Stimulated activated naive CD8-positive, alpha-beta T cell treated with anti-CD3 and anti-CD28 coated beads, Interleukin-15, Interleukin-2, amounts not matched to agents 100 ng/mL and 50 ng/mL, for 24 hours (primary cell): ENCODE results near the gene INPP5J.

Experiments used
- H3K27ac Mint-ChIP-seq: one replicate; pipeline ENCODE4 v1.8.0; 2021; ENCODE audit warnings: mild to moderate bottlenecking, mixed read lengths
- H3K27me3 Mint-ChIP-seq: one replicate; pipeline ENCODE4 v1.8.0; 2021; ENCODE audit warnings: mixed read lengths
- H3K36me3 Mint-ChIP-seq: one replicate; pipeline ENCODE4 v1.8.0; 2021; ENCODE audit warnings: low read depth, mixed read lengths
- H3K4me1 Mint-ChIP-seq: one replicate; pipeline ENCODE4 v1.8.0; 2021; ENCODE audit warnings: low read depth, mixed read lengths
- H3K4me3 Mint-ChIP-seq: one replicate; pipeline ENCODE4 v1.8.0; 2021; ENCODE audit warnings: mild to moderate bottlenecking, mixed read lengths
- H3K9me3 Mint-ChIP-seq: one replicate; pipeline ENCODE4 v1.8.0; 2021; ENCODE audit warnings: mixed read lengths

INPP5J gene

DNA sequence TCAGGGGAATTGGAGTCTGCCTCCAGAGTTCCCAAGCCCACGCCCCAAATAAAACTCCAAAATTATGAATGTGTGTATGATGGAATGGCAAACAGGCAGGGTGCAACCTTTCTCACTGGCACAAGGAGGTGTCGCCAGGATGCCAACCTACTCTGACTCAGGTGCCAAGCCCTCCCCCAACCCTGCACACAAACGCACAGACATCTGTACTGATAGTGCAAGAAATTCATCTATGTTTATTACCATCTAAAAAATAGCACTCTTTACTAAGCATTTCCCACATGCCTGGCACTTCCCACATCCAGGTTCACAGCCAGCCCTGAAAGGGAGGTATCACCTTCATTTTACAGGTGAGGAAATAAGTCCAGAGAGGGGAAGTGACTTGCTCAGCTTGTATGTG, 16.3 kb downstream of the INPP5J start:
- Mint-ChIP-seq H3K9me3 (no peaks in the 10 kb centered on the region), H3K36me3 (no peaks in the 10 kb centered on the region), H3K27me3 (no peaks in the 10 kb centered on the region), H3K4me1 (no peaks in the 10 kb centered on the region), H3K4me3 (no peak overlapping the region), H3K27ac (no peak overlapping the region)

DNA sequence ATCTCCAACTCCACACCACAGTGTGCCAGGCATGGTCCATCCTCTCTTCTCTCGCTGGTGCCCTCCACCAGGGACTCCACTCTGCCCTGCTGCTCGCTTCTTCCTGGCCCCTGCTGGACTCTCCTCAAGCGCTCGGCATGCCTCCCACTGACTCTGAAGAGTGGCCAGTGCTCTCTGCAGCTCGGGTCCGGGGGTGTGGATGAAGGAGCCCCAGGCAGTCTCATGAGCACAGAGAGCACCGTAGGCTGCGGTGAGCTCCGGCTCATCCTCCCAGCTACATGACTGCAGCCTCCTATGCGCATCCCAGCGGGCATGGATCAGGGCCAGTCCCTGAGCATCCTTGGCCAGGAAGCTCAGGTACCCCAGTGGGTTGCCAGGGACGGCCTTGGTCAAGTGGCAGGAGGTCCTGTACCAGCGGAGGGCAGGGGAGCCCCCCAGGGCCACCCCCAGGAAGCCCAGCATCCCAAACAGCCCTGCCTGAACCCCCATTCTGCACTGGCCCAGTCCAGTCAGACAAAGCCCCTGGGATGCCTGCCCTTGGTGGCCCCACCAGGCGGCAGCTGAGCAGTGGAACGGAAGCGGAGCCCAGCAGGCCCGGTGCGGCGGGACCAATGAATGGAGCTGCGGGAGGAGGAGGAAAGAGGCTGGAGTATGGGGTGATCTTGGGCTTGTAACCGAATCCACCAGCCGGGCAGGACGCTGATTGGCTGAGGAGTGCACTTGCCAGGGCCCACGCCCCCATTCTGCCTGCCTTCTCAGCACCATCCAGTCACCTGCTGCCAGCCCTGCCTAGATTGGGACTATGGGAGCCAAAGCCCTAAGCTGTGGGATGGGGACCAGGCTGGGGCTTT, 17.3 kb downstream of the INPP5J start, which contains the start of gene PLA2G3:
Gene PLA2G3 (minus strand): TSS at position 643 of the 851 bp plus-strand sequence. CDS start 154 bp downstream, at position 489.
- no peak within 1 kb of the TSS for H3K4me3 Mint-ChIP-seq
- H3K36me3 Mint-ChIP-seq = no peaks in the 10 kb centered on the region
- no peaks in the 10 kb centered on the region for H3K27me3 Mint-ChIP-seq
- H3K27ac Mint-ChIP-seq = no peak within 1 kb of the TSS
- H3K9me3 Mint-ChIP-seq = no peaks in the 10 kb centered on the region
- H3K4me1 Mint-ChIP-seq = no peaks in the 10 kb centered on the region

DNA sequence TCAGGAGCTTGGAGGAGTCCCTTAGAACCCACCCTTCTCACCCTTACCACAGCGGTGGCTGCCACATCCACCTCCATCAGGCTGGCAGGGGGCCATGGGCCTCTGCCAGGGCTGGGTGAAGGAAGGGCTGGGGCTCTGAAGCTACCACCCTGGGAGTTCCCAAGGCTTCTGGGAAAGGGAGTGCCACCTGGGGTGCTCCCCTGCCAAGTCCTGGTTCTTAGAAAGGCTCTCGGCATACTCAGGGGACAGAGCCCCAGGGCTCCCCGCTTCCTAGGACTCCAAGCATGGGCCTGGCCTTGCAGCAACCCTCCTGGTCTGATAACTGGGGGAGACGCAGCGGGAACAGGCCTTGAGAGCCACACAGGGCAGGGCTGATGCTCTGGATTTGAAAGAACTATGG, 18.0 kb downstream of the INPP5J start:
- no peaks in the 10 kb centered on the region for H3K36me3 Mint-ChIP-seq
- H3K27me3 Mint-ChIP-seq = no peaks in the 10 kb centered on the region
- H3K9me3 Mint-ChIP-seq = no peaks in the 10 kb centered on the region
- H3K4me3 Mint-ChIP-seq = no peak overlapping the region
- H3K27ac Mint-ChIP-seq = no peak overlapping the region
- H3K4me1 Mint-ChIP-seq = no peaks in the 10 kb centered on the region

DNA sequence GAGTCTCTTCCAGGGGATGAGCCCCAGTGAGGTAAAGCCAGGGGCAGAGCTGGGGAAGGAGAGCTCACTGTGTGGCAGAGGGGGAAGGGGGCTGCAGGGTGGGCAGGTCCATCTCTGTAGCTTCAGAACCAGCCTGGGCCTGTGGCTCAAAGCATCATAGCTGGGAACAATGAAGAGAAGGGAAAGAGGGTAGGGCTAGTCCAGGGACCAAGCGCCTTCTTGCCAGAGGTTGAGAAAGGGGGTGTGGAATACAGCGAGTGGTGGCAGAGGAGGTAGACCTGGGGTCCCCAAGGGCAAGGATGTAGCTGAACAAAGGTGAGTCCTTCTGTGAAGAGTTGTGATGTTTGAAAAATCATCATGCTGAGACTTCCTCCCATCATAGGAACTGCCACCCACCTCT, 18.8 kb downstream of the INPP5J start:
- H3K27ac Mint-ChIP-seq = no peak overlapping the region
- H3K4me3 Mint-ChIP-seq = no peak overlapping the region
- H3K27me3 Mint-ChIP-seq = no peaks in the 10 kb centered on the region
- no peaks in the 10 kb centered on the region for H3K4me1 Mint-ChIP-seq
- H3K9me3 Mint-ChIP-seq = no peaks in the 10 kb centered on the region
- H3K36me3 Mint-ChIP-seq = no peaks in the 10 kb centered on the region

DNA sequence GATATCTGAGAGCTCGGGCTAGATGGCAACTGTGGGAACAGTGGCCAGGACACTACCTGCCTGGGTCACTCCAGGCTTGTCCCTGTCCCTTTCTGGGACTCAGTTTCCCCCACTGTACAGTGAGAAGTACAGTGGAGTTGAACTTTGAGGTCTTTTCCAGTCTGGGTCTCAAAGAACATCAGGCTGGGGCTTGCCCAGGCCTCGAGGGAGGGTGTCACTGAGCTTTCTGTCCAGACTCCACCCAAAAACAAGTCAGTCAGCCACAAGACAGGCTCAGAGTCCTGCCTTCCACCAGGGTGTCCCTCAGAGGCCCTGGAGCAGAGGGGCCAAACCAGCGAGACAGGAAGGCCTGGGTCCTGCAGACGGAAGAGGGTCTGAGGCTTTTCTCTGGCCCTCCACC, 19.5 kb downstream of the INPP5J start:
- no peak overlapping the region for H3K27ac Mint-ChIP-seq
- no peak overlapping the region for H3K4me3 Mint-ChIP-seq
- no peaks in the 10 kb centered on the region for H3K4me1 Mint-ChIP-seq
- H3K36me3 Mint-ChIP-seq = no peaks in the 10 kb centered on the region
- H3K27me3 Mint-ChIP-seq = no peaks in the 10 kb centered on the region
- H3K9me3 Mint-ChIP-seq = no peaks in the 10 kb centered on the region

DNA sequence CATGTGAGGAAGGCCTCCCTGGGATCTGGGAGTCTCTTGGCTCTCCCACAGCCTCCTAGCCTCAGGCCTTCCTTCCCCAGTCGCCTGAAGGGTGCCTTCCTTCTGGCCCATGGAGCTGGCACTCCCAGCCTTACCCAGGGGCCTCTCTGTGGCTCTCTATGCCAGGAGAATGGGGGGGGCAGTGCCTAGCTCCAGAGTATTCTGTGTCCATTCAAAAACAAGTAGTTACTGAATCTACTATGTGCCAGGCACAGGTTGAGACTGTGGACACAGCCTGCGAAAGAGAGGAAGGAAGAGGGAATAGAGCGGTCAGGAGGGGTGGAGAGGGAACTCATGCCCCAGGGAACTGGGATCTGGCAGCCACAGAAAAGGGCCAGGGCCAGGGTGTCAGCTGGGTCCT, 20.3 kb downstream of the INPP5J start:
- H3K27me3 Mint-ChIP-seq = no peaks in the 10 kb centered on the region
- no peaks in the 10 kb centered on the region for H3K36me3 Mint-ChIP-seq
- no peaks in the 10 kb centered on the region for H3K4me1 Mint-ChIP-seq
- no peak overlapping the region for H3K27ac Mint-ChIP-seq
- no peak overlapping the region for H3K4me3 Mint-ChIP-seq
- no peaks in the 10 kb centered on the region for H3K9me3 Mint-ChIP-seq

DNA sequence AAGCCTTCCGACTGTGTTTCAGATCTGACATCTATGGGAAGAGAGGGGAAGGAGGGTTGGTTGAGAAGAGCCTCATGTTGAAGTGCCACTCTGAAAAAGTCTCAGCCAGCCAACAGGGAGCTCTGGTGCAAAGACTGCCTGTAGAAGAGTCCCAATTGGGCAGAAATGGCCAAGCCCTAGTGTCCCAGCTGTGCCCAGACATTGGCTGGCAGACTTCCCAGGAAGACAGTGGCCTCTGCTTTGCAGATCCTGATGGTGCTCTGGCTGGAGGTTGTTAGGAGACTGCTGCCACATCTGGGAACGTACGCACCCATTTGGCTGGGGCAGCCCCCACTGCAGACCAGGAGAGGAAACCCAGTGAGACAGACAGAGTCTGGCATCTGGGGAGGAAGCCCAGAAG, 20.8 kb downstream of the INPP5J start:
- Mint-ChIP-seq H3K9me3 (no peaks in the 10 kb centered on the region), H3K4me1 (no peaks in the 10 kb centered on the region), H3K4me3 (no peak overlapping the region), H3K27ac (no peak overlapping the region), H3K27me3 (no peaks in the 10 kb centered on the region), H3K36me3 (no peaks in the 10 kb centered on the region)

DNA sequence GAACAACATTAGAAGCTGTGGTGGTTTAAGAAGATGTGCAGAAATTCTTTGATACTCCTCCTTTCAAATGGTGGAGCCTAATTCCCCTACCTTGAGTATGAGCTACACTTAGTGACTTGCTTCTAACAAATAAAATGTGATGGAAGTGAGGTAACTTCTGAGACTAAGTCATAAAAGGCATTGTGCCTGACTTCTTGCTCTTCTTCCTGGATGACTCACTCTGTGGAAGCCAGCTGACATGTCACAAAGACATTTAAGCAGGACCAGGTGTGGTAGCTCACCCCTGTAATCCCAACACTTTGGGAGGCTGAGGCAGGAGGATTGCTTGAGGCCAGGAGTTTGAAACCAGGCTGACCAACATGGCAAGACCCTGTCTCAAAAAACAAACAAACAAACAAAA, 21.5 kb downstream of the INPP5J start:
- H3K27ac Mint-ChIP-seq = no peak overlapping the region
- H3K9me3 Mint-ChIP-seq = no peaks in the 10 kb centered on the region
- H3K4me1 Mint-ChIP-seq = no peaks in the 10 kb centered on the region
- H3K36me3 Mint-ChIP-seq = no peaks in the 10 kb centered on the region
- H3K4me3 Mint-ChIP-seq = no peak overlapping the region
- no peaks in the 10 kb centered on the region for H3K27me3 Mint-ChIP-seq

DNA sequence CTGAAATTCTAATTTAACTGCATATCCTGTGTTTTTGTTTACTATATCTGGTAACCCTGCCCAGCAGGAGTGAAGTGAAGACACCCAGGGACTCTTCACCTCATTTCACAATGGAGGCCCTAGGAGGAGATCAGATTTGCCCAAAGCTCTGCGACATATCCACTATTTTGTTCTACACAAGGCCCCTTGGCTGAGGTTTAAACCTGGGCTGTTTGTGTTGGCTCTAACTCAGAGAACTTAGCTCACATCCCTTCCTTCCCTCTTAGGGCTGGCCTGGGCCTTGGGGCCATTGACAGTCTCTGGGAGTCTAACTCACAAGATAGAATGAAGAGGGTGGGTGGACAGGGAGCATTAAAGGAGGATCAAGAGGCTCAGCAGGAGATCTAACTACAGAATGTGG, 25.7 kb downstream of the INPP5J start:
- no peak overlapping the region for H3K27ac Mint-ChIP-seq
- no peaks in the 10 kb centered on the region for H3K9me3 Mint-ChIP-seq
- no peaks in the 10 kb centered on the region for H3K4me1 Mint-ChIP-seq
- no peaks in the 10 kb centered on the region for H3K36me3 Mint-ChIP-seq
- H3K4me3 Mint-ChIP-seq = no peak overlapping the region
- H3K27me3 Mint-ChIP-seq = peaks cover 3% of the 10 kb centered on the region

DNA sequence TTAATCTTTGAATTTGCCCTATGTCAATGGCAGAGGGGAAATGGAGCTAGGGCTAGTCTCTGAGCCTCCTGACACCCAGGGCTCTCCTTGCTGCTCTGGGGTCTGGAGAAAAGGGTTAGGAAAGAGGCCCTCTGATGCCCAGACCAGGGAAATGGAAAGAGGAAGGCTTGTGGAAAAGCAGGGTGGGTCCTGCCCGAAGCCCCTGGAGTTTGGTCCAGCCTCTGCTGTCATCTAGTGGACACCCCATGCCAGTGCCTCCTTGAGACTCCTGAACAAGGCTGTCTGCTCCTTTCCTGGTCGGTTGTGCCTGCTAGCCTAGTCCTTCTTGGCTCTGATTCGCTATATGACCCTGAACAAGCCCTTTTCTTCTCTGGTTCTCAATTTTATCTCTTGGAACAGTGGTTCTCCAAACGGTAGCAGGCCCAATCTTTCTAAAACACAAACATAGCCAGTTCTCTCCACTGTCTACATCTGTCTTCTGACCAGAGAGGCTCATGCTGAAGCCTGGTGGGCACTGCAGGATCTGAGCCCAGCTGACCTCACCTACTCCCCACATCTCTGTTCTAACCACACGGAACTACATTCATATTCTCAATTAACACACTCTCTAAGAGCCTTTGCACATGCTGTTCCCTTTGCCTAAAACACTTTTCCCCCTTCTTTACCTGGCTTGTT, 26.3 kb downstream of the INPP5J start:
- no peak overlapping the region for H3K4me3 Mint-ChIP-seq
- H3K27ac Mint-ChIP-seq = no peak overlapping the region
- no peaks in the 10 kb centered on the region for H3K36me3 Mint-ChIP-seq
- H3K4me1 Mint-ChIP-seq = no peaks in the 10 kb centered on the region
- H3K27me3 Mint-ChIP-seq = peaks cover 3% of the 10 kb centered on the region
- H3K9me3 Mint-ChIP-seq = no peaks in the 10 kb centered on the region

DNA sequence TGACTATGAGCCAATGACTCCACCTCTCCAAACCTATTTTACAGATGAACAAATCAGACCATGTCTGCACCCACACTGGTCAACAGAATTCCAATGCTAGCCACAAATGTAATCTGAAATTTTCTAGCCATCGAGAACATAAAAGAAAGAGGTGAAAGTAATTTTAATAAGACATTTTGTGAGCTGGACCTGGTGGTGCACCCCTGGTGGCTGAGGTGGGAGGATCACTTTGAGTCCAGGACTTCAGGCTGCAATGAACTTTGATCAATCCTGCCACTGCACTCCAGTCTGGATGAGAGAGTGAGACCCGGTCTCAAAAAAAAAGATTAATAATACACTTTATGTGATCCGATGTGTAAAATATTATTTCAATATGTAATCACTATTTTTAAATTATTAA, 27.8 kb downstream of the INPP5J start:
- Mint-ChIP-seq H3K36me3 (no peaks in the 10 kb centered on the region), H3K27ac (no peak overlapping the region), H3K27me3 (peaks cover 3% of the 10 kb centered on the region), H3K9me3 (no peaks in the 10 kb centered on the region), H3K4me3 (no peak overlapping the region), H3K4me1 (no peaks in the 10 kb centered on the region)

DNA sequence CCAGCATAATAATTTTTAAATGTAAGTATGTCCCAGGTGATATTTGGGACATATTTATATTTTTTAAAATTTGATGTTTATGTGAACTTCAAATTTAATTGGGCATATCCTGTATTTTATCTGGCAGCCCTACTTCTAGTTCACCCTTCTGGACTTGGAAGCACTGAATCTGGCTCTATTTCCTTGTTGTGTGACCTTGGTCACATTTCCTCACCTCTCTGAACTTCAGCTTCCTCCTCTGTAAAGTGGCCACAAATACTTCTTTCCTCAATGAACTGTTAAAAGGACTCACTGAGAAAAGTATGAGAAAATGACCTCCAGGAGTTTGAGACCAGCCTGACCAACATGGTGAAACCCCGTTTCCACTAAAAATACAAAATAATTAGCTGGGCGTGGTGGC, 29.1 kb downstream of the INPP5J start:
- Mint-ChIP-seq H3K27ac (no peak overlapping the region), H3K4me3 (no peak overlapping the region), H3K9me3 (no peaks in the 10 kb centered on the region), H3K4me1 (no peaks in the 10 kb centered on the region), H3K36me3 (no peaks in the 10 kb centered on the region), H3K27me3 (peaks cover 3% of the 10 kb centered on the region)

DNA sequence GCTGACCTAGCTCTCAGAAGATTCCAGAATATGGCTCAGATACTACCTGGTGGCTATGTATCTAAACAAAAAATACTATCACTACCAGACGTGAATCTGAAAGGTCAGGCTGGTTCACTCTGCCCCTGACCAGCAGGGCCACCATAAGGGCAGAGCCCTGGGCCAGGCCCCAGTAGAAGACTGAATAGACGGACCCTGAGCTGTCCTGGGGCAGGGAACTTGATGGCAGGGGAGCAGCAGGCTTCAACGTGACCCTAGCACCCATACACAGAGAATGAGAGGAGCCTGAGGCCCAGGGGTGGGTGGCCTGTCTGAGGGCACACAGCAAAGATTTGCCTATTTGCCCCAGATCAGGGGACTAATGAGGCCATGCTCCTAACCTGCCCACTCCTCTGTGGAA, 30.6 kb downstream of the INPP5J start:
- Mint-ChIP-seq H3K36me3 (no peaks in the 10 kb centered on the region), H3K4me3 (no peak overlapping the region), H3K9me3 (no peaks in the 10 kb centered on the region), H3K27me3 (peaks cover 7% of the 10 kb centered on the region), H3K4me1 (no peaks in the 10 kb centered on the region), H3K27ac (no peak overlapping the region)

DNA sequence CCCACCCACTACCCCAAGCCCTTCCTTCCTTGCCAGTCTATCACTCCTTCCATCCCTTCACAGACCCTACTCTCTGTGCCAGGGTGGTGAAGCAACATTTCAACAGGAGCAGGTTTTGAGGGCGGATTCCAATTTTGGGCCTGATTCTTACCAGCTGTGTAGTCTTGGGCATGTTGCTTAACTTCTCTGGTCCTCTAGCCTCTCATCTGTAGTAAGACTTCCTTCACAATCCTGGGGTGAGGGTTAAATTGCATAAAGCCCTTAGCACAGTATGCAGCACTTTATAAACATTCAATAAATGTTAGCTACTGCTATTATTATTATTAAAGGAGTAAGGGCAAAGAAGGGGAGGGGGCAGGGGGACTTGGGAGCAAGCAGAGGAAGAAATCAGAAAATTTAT, 32.2 kb downstream of the INPP5J start:
- Mint-ChIP-seq H3K36me3 (no peaks in the 10 kb centered on the region), H3K4me1 (peaks cover 5% of the 10 kb centered on the region), H3K27ac (no peak overlapping the region), H3K27me3 (peaks cover 3% of the 10 kb centered on the region), H3K4me3 (no peak overlapping the region), H3K9me3 (no peaks in the 10 kb centered on the region)

DNA sequence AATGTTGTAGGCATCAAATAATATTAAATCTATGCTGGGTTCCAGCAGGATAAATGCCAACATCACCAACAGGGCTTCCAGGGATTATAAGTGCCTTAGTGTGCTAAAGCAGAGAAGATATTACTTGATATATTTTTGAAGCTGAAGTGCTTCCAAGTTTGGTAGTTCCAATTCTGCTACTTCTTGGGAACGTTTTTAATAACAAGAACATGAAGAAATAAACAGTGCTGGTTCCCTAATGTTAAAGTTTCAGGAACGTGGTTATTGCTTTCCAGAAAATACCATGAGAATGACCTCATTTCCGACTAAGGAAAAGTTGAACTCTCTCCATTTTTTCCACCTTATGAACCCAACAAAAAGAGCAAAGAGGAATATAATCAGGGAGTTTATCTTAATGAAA, 32.7 kb downstream of the INPP5J start:
- H3K27ac Mint-ChIP-seq = no peak overlapping the region
- H3K4me1 Mint-ChIP-seq = peaks cover 5% of the 10 kb centered on the region
- H3K4me3 Mint-ChIP-seq = no peak overlapping the region
- no peaks in the 10 kb centered on the region for H3K36me3 Mint-ChIP-seq
- peaks cover 3% of the 10 kb centered on the region for H3K27me3 Mint-ChIP-seq
- H3K9me3 Mint-ChIP-seq = no peaks in the 10 kb centered on the region
